Neural cell (in vitro differentiated cells): ENCODE measurements around the gene CCDC88C. TPM values are rescaled to one million over a fixed set of nuclear protein-coding genes. Genes with fewer than 3 reads are reported as not detected.

ENCODE experiments used
- H2AFZ ChIP-seq: fragments of 200-600, 300-800 bp; sonication (generic), shearing (Covaris generic); 2 replicates; pipeline ENCODE4 v1.6.0; 2014; ENCODE audit warnings: low read depth, mild to moderate bottlenecking, antibody characterized with exemption, low read length, moderate library complexity
- H3F3A ChIP-seq: fragments of 200-600 bp; shearing (Covaris generic); 2 replicates; pipeline ENCODE4 v1.6.1; 2016; ENCODE audit warnings: mild to moderate bottlenecking, moderate library complexity, mixed read lengths, antibody characterized with exemption, low read length; ENCODE audit not compliant: insufficient read depth, poor library complexity, severe bottlenecking
- H3K27ac ChIP-seq: fragments of 200-600, 300-800 bp; sonication (generic), shearing (Covaris generic); 2 replicates; pipeline ENCODE4 v1.5.1; 2014; ENCODE audit warnings: mild to moderate bottlenecking, low read length, moderate library complexity
- H3K27me3 ChIP-seq: fragments of 300-800, 200-600 bp; sonication (generic), shearing (Covaris generic); 2 replicates; pipeline ENCODE4 v1.6.0; 2014; ENCODE audit warnings: mild to moderate bottlenecking, low read depth, low read length, moderate library complexity; ENCODE audit not compliant: insufficient read depth
- H3K36me3 ChIP-seq: fragments of 300-800, 200-600 bp; sonication (generic), shearing (Covaris generic); 2 replicates; pipeline ENCODE4 v1.5.1; 2014; ENCODE audit warnings: mild to moderate bottlenecking, antibody characterized with exemption, low read length, moderate library complexity; ENCODE audit not compliant: insufficient read depth
- H3K4me2 ChIP-seq: fragments of 300-800, 200-600 bp; sonication (generic), shearing (Covaris generic); 2 replicates; pipeline ENCODE4 v1.6.0; 2014; ENCODE audit warnings: mild to moderate bottlenecking, low read length
- H3K4me3 ChIP-seq: fragments of 300-800, 200-600 bp; sonication (generic), shearing (Covaris generic); 2 replicates; pipeline ENCODE4 v1.5.1; 2014; ENCODE audit warnings: mild to moderate bottlenecking, low read length, moderate library complexity
- H3K79me2 ChIP-seq: fragments of 200-600 bp; shearing (Covaris generic); replicated peaks from 2 replicates; pipeline ENCODE4 v1.6.0; 2014; ENCODE audit warnings: mild to moderate bottlenecking, low read length, moderate library complexity; ENCODE audit not compliant: insufficient read depth
- H3K9ac ChIP-seq: fragments of 300-800, 200-600 bp; sonication (generic), shearing (Covaris generic); 2 replicates; pipeline ENCODE4 v1.6.1; 2016; ENCODE audit warnings: mild to moderate bottlenecking, low read length, mixed read lengths
- H3K9me2 ChIP-seq: fragments of 200-600 bp; shearing (Covaris generic); 2 replicates; pipeline ENCODE4 v1.6.1; 2016; ENCODE audit warnings: mild to moderate bottlenecking, low read length, mixed read lengths; ENCODE audit not compliant: insufficient read depth
- H3K9me3 ChIP-seq: fragments of 200-600, 300-800 bp; sonication (generic), shearing (Covaris generic); 2 replicates; pipeline ENCODE4 v1.6.1; 2016; ENCODE audit warnings: mild to moderate bottlenecking, mixed run types, low read length, moderate library complexity, mixed read lengths
- H4K20me1 ChIP-seq: fragments of 200-600 bp; shearing (Covaris generic); 2 replicates; pipeline ENCODE4 v1.6.1; 2016; ENCODE audit warnings: mild to moderate bottlenecking, mixed run types; ENCODE audit not compliant: insufficient read depth
- EP300 ChIP-seq: fragments of 450-650 bp; conservative IDR thresholded peaks from 2 replicates; pipeline ENCODE4 v1.6.1; 2014; ENCODE audit warnings: antibody characterized with exemption, mild to moderate bottlenecking, moderate library complexity; ENCODE audit not compliant: poor library complexity, severe bottlenecking
- EZH2 ChIP-seq: fragments of 200-600, 300-800 bp; shearing (Covaris generic), sonication (generic); IDR thresholded peaks from 2 replicates; pipeline ENCODE4 v1.6.1; 2014; ENCODE audit warnings: antibody characterized with exemption, low read length, borderline replicate concordance, mild to moderate bottlenecking; ENCODE audit not compliant: insufficient read depth, poor library complexity, severe bottlenecking
- MXI1 ChIP-seq: fragments of 450-650 bp; conservative IDR thresholded peaks from 2 replicates; pipeline ENCODE4 v1.6.1; 2014; ENCODE audit warnings: antibody characterized with exemption, mild to moderate bottlenecking; ENCODE audit not compliant: poor library complexity, severe bottlenecking
- POLR2AphosphoS5 ChIP-seq: IDR thresholded peaks from 2 replicates; pipeline ENCODE4 v1.6.1; 2012
- RAD21 ChIP-seq: fragments of 450-650 bp; conservative IDR thresholded peaks from 2 replicates; pipeline ENCODE4 v1.6.1; 2014; ENCODE audit warnings: antibody characterized with exemption, mild to moderate bottlenecking, moderate library complexity
- SMC3 ChIP-seq: fragments of 450-650 bp; conservative IDR thresholded peaks from 2 replicates; pipeline ENCODE4 v1.6.1; 2014; ENCODE audit warnings: antibody characterized with exemption, mild to moderate bottlenecking, moderate library complexity; ENCODE audit not compliant: poor library complexity
- TAF1 ChIP-seq: IDR thresholded peaks from 2 replicates; pipeline ENCODE4 v1.6.1; 2012; ENCODE audit warnings: low read depth
- polyA plus RNA-seq: library from polyadenylated mRNA; depleted of rRNA; stranded (reverse); fragments of >200 nt; gene quantifications from 2 replicates; pipeline ENCODE4 v1.2.3, GENCODE V29; 2014
- TF ChIP-seq, protein P1 (sequence below): fragments of 450-650 bp; IDR thresholded peaks from 2 replicates; pipeline ENCODE4 v1.5.1; 2014; ENCODE audit warnings: antibody characterized with exemption, mild to moderate bottlenecking, moderate library complexity; ENCODE audit not compliant: poor library complexity, severe bottlenecking
- TF ChIP-seq, protein P2 (sequence below): IDR thresholded peaks from 2 replicates; pipeline ENCODE4 v1.6.1; 2012; ENCODE audit warnings: borderline replicate concordance

Gene CCDC88C
- polyA plus RNA-seq, 1 donor from 2014 or later, result 20.1 TPM

DNA sequence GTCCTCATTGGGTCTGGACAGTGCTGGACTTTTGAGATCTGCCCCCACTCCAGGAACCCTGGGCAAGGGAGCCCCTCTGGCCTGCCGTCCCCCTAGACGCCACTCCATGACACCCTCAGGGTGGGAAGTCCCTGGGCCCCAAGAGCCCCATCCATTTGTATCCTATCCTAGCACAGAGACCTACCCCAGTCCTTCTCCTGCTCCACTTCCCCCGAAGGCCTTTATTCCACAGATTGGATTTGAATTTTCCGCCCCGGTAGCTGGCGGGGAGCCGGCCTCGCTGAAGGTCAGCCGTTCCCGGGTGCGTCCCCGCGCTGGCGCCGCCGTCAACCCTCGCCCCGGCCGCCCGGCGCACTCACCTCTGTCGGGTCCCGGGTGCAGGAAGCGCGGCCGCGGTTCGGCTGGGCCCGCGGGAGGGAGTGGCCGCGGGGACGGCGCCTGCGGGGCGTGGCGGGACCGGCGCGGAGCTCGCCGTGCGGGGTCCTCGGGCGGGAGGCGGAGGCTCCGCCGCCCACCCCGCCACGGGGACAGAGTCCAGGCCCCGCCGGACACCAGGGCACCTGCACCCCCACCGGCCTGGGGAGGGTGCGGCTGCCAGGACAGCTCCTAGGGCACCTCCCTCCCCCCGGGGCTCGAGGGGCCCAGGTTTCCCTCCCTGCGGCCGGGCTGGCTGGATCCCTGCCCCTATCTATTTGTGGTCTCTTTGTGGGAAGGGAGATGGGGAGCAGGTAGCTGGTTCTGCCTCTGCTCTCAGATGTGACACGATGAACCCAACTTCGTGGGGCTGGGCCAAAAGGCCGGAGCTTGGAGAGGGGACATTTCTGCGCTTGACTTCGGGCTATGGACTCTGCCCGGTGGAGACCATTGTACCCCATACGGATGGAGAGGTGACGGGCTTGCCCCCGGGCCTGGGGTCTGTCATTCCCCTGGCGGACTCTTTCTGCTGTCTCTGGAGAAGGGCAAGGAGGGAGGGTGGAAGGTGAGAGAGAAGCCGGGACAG is 153.2 kb downstream of the CCDC88C start:
- Histone ChIP-seq H3F3A (no peaks in the 10 kb centered on the region), H3K9me3 (no peaks in the 10 kb centered on the region), H3K4me3 (no peak overlapping the region), H3K79me2 (no peaks in the 10 kb centered on the region), H3K36me3 (no peaks in the 10 kb centered on the region), H3K27ac (no peak overlapping the region), H3K9ac (no peak overlapping the region), H3K9me2 (no peaks in the 10 kb centered on the region), H4K20me1 (no peaks in the 10 kb centered on the region), H3K4me2 (no peak overlapping the region), H3K27me3 (peaks cover 20% of the 10 kb centered on the region), H2AFZ (no peak overlapping the region)
- TF ChIP-seq TAF1, result no peak
- TF ChIP-seq, protein P1, sequence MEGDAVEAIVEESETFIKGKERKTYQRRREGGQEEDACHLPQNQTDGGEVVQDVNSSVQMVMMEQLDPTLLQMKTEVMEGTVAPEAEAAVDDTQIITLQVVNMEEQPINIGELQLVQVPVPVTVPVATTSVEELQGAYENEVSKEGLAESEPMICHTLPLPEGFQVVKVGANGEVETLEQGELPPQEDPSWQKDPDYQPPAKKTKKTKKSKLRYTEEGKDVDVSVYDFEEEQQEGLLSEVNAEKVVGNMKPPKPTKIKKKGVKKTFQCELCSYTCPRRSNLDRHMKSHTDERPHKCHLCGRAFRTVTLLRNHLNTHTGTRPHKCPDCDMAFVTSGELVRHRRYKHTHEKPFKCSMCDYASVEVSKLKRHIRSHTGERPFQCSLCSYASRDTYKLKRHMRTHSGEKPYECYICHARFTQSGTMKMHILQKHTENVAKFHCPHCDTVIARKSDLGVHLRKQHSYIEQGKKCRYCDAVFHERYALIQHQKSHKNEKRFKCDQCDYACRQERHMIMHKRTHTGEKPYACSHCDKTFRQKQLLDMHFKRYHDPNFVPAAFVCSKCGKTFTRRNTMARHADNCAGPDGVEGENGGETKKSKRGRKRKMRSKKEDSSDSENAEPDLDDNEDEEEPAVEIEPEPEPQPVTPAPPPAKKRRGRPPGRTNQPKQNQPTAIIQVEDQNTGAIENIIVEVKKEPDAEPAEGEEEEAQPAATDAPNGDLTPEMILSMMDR, result no peak
- TF ChIP-seq SMC3, result no peak
- TF ChIP-seq RAD21, result no peak
- no peak for TF ChIP-seq POLR2AphosphoS5
- TF ChIP-seq MXI1, result no peak
- TF ChIP-seq, protein P2, sequence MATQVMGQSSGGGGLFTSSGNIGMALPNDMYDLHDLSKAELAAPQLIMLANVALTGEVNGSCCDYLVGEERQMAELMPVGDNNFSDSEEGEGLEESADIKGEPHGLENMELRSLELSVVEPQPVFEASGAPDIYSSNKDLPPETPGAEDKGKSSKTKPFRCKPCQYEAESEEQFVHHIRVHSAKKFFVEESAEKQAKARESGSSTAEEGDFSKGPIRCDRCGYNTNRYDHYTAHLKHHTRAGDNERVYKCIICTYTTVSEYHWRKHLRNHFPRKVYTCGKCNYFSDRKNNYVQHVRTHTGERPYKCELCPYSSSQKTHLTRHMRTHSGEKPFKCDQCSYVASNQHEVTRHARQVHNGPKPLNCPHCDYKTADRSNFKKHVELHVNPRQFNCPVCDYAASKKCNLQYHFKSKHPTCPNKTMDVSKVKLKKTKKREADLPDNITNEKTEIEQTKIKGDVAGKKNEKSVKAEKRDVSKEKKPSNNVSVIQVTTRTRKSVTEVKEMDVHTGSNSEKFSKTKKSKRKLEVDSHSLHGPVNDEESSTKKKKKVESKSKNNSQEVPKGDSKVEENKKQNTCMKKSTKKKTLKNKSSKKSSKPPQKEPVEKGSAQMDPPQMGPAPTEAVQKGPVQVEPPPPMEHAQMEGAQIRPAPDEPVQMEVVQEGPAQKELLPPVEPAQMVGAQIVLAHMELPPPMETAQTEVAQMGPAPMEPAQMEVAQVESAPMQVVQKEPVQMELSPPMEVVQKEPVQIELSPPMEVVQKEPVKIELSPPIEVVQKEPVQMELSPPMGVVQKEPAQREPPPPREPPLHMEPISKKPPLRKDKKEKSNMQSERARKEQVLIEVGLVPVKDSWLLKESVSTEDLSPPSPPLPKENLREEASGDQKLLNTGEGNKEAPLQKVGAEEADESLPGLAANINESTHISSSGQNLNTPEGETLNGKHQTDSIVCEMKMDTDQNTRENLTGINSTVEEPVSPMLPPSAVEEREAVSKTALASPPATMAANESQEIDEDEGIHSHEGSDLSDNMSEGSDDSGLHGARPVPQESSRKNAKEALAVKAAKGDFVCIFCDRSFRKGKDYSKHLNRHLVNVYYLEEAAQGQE, result no peak
- no peak for TF ChIP-seq EP300
- TF ChIP-seq EZH2, result no peak

DNA sequence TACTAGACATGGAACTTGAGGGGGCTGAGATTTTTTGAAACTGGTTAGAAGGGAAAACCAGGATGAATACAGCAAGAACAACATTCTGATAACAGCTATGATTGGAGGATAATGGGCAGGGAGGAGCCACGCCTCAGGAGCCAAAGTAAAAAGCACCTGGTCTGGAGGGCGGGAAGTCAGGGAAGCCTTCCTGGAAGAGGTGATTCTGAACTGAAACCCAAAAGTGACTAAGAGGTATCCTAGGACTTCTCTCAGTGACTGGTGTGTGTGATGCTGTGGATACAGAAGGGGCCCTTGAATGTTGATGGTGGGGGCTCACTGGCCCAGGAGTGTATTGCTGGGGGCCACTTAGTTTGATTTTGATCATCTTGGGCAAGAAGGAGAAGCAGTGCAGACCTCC is 154.3 kb downstream of the CCDC88C start:
- Histone ChIP-seq H2AFZ (no peak overlapping the region), H4K20me1 (no peaks in the 10 kb centered on the region)
- TF ChIP-seq, protein P1, result no peak
- TF ChIP-seq RAD21, result no peak

More for the DNA sequence above, 154.3 kb downstream of the CCDC88C start:
- Histone ChIP-seq H3F3A (no peaks in the 10 kb centered on the region), H3K9ac (no peak overlapping the region), H3K4me3 (no peak overlapping the region), H3K27me3 (peaks cover 20% of the 10 kb centered on the region), H3K36me3 (no peaks in the 10 kb centered on the region), H3K79me2 (no peaks in the 10 kb centered on the region), H3K27ac (no peak overlapping the region), H3K9me3 (no peaks in the 10 kb centered on the region), H3K9me2 (no peaks in the 10 kb centered on the region), H3K4me2 (no peak overlapping the region)
